ENCODE data around the gene KISS1R. TPM values are rescaled to one million over a fixed set of nuclear protein-coding genes. Genes with fewer than 3 reads are reported as not detected.

Gene KISS1R
- 10 to 100 TPM; 17.5 to 53.1 TPM for total RNA-seq

DNA sequence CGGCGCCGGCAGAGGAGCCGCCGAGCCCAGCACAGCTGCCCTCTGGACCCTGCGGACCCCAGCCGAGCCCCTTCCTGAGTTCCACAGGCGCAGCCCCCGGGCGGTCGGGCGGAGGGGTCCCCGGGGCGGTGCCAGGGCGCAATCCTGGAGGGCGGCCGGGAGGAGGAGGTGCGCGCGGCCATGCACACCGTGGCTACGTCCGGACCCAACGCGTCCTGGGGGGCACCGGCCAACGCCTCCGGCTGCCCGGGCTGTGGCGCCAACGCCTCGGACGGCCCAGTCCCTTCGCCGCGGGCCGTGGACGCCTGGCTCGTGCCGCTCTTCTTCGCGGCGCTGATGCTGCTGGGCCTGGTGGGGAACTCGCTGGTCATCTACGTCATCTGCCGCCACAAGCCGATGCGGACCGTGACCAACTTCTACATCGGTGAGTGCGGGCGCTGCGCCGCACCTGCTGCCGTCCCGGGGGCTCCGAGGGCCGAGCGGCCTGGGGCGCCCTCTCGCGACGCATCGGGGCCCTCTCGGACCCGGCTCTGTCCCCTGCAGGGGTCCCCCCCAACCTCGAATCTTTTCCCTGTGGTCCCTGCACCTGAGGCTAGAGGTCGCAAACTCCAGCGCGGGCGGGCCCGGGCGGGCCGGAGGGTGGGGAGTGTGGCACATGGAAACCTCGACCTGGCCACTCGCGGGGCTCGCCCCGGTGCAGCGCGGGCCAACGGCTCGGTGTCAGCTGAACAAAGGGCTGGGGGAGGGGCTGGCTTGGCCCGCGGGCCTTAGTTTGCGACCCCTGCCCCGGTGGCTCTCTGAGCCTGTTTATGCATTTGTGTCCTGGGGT, at the start of gene KISS1R:
KISS1R (plus strand) TSS at position 11 of the 829 bp plus-strand sequence; CDS start at position 181, 170 bp downstream.
- no peaks in the 10 kb centered on the region for H3K4me1 Mint-ChIP-seq
- H3K27ac Mint-ChIP-seq: no peak within 1 kb of the TSS
- ATAC-seq (replicated peaks): peak; percentile 8
- peak within 1 kb of the TSS; percentile 73 for H3K4me3 Mint-ChIP-seq
- H3K27me3 Mint-ChIP-seq: no peaks in the 10 kb centered on the region
- peaks cover 18% of the 10 kb centered on the region for H3K36me3 Mint-ChIP-seq (ENCODE audit: low read depth)
- H3K9me3 Mint-ChIP-seq: no peaks in the 10 kb centered on the region

DNA sequence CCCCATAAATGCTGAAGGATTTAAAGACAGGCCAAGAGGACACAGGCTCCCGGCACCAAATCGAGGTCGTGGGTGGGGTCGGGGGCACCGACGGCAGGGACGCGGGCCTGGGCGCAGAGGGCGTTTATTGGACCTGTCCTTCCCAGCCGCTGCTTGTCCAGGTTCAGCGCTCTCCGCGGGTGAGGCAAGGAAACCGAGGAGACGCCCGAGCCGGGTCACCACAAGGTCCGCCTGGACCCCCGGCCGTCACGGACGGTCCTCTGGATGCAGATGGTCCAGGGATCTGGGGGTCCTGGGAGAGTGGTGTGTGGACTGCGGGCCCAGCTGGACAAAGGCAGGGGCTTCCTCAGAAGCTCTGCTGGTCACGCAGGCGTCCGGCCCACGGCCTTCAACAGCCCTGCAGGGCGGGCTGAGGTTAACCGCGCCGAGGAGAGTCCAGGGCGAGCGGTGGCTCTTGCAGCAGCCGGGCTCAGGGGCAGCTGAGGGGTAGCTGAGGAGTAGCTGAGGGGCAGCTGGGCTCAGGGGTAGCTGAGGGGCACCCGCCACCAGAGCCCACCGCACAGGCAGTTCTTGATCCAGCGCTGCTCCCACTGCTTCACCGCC, 49.2 kb upstream of the KISS1R start:
- no peak overlapping the region for H3K27ac Mint-ChIP-seq
- peaks cover 4% of the 10 kb centered on the region for H3K4me1 Mint-ChIP-seq
- no peak overlapping the region for H3K4me3 Mint-ChIP-seq
- peaks cover 29% of the 10 kb centered on the region for H3K36me3 Mint-ChIP-seq (ENCODE audit: low read depth)
- no peak for ATAC-seq (replicated peaks)
- no peaks in the 10 kb centered on the region for H3K9me3 Mint-ChIP-seq
- H3K27me3 Mint-ChIP-seq: no peaks in the 10 kb centered on the region

DNA sequence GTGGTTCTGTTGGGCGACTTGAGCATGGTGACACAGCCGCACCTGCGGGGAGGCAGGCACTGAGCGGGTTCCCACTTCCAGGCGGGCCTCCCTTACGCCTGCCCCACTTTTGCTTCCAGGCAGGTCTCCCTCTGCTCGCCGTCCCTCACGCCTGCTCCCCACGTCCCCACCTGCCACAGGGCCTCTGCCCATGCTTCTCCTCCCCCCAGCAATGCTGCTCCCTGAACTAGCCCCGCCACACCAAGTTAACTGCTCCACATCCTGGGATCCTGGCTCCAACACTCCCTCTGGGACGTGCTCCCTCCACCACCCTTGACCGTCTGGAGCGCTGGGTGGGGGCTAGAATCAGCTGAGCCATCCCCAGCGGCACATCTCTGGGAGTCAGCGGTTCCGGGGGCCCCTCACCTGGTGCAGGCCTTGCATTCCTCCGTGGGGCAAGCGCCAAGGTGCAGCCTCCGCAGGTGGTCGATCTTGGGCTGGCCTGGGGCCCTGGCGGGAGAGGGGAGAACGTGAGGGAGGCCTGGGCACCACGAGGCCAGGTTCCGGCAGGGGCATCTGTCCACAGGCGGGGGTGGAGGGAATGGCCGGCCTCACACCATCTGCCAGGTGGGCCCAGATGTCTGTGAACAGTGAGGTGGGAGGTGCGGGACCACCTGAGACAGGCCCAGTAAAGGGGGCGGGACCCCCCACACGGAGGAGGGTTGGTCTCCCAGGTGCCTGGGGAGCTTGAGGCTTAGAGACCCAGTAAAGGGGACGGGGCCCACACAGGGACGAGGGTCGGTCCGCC, 48.5 kb upstream of the KISS1R start:
- H3K27me3 Mint-ChIP-seq: no peaks in the 10 kb centered on the region
- peaks cover 4% of the 10 kb centered on the region for H3K4me1 Mint-ChIP-seq
- no peaks in the 10 kb centered on the region for H3K9me3 Mint-ChIP-seq
- H3K4me3 Mint-ChIP-seq: no peak overlapping the region
- no peak for ATAC-seq (replicated peaks)
- H3K27ac Mint-ChIP-seq: no peak overlapping the region
- H3K36me3 Mint-ChIP-seq (ENCODE audit: low read depth): peaks cover 29% of the 10 kb centered on the region

- no peaks in the 10 kb centered on the region for H3K9me3 Mint-ChIP-seq
- no peaks in the 10 kb centered on the region for H3K27me3 Mint-ChIP-seq
- peaks cover 4% of the 10 kb centered on the region for H3K4me1 Mint-ChIP-seq
- no peak for ATAC-seq (replicated peaks)
- H3K27ac Mint-ChIP-seq: no peak overlapping the region
- peaks cover 29% of the 10 kb centered on the region for H3K36me3 Mint-ChIP-seq (ENCODE audit: low read depth)
- H3K4me3 Mint-ChIP-seq: no peak overlapping the region
These were observed 47.6 kb upstream of the KISS1R start for GRCh38 chr19:869245-870177.

GRCh38 chr19:870314-870713, 46.8 kb upstream of the KISS1R start:
- H3K4me3 Mint-ChIP-seq: no peak overlapping the region
- peaks cover 4% of the 10 kb centered on the region for H3K4me1 Mint-ChIP-seq
- H3K36me3 Mint-ChIP-seq (ENCODE audit: low read depth): peaks cover 29% of the 10 kb centered on the region
- ATAC-seq (replicated peaks): no peak
- no peaks in the 10 kb centered on the region for H3K27me3 Mint-ChIP-seq
- H3K27ac Mint-ChIP-seq: no peak overlapping the region
- no peaks in the 10 kb centered on the region for H3K9me3 Mint-ChIP-seq

GRCh38 chr19:870963-871401, 46.2 kb upstream of the KISS1R start:
- Mint-ChIP-seq H3K4me3 (no peak overlapping the region), H3K9me3 (no peaks in the 10 kb centered on the region), H3K27me3 (no peaks in the 10 kb centered on the region), H3K4me1 (peaks cover 4% of the 10 kb centered on the region), H3K27ac (no peak overlapping the region), H3K36me3 (ENCODE audit: low read depth) (peaks cover 35% of the 10 kb centered on the region)
- ATAC-seq (replicated peaks): no peak

DNA sequence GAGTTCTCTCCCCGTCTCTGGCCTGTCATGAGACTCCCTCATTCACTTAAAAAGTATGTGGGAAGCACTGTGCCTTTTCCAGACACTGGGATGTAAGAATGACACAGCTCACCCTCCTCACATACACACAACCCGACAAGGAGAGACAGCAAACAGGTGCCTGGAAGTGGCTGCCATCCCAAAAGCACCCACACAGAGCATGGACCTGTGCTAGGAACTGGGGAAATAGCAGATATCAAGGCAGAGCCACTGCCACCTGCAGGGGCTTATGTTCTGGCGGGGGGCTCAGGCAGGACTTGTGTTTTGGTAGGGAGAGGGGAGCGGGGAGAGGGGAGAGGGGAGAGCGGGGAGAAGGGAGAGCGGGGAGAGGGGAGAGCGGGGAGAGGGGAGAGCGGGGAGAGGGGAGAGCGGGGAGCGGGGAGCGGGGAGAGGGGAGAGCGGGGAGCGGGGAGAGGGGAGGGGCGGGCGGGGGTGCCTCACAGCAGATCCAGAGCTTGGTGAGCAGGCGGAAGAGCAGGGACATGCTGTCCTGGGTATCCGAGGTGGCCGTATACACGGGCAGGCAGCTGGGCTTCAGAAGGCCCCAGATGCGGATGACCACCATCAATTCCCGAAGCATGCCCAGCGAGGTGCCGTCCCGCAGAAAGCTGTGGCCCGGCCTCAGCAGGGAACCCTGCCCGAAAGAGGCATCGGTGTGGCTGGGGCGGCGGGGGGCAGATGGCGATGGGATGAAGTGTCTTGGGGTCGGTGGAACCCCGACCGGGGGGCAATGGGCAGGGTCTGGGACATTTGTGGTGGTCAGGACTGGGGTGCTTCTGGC, 45.5 kb upstream of the KISS1R start:
- Mint-ChIP-seq H3K4me1 (peaks cover 4% of the 10 kb centered on the region), H3K9me3 (no peaks in the 10 kb centered on the region), H3K27me3 (no peaks in the 10 kb centered on the region), H3K4me3 (peak overlapping the region; percentile 64), H3K27ac (peak overlapping the region; percentile 66), H3K36me3 (ENCODE audit: low read depth) (peaks cover 35% of the 10 kb centered on the region)
- ATAC-seq (replicated peaks): no peak

DNA sequence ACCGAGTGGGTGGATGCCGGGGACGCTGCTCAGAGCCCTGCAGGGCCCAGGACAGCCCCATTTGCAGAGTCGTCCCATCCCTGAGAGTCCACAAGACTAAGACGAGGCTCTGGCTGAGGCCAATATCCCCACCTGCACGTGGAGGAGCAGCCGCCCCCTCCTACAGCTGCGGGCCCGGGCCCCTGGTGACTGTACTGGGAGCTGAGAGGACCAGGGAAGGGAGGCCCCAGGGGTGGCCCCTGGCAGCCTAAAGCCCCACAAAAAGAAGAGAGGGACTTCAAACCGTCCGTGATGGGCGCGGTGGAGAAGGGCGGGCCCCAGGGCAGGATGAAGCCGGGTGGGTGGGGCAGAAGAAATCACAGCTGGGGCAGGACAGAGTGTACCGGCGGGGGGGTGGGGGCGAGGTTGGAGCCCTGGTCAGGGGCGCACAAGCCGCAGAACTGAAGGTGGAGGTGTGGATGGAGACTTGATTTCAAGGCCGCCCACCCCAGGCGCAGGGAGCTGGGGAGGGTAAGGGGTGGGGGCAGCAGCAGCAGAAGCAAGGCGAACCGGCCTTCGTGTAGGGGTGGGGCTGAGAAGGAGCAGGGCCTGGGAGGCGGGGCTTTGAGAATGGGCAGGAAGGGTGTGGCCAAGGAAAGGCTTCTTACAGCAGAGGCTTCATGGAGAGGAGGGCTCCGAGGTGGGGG, 44.7 kb upstream of the KISS1R start:
- Mint-ChIP-seq H3K27me3 (no peaks in the 10 kb centered on the region), H3K4me1 (peaks cover 3% of the 10 kb centered on the region), H3K36me3 (ENCODE audit: low read depth) (peaks cover 32% of the 10 kb centered on the region), H3K4me3 (peak overlapping the region; percentile 64), H3K9me3 (no peaks in the 10 kb centered on the region), H3K27ac (peak overlapping the region; percentile 66)
- ATAC-seq (replicated peaks): peak; percentile 90

DNA sequence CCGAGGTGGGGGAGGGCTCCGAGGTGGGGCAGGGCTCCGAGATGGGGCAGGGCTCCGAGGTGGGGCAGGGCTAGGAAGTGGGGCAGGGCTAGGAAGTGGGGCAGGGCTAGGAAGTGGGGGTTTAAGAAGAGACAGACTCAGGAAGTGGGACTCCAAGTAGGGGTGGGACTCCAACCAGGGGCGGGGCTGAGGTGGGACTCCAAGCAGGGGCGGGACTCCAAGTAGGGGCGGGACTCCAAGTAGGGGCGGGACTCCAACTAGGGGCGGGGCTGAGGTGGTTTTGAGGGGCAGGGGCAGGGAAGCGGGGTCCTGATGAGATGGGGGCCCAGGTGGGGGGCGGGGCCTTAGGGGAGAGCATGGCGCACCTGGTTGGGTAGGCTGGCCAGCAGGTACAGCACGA, 44.0 kb upstream of the KISS1R start:
- Mint-ChIP-seq H3K27me3 (no peaks in the 10 kb centered on the region), H3K4me3 (peak overlapping the region; percentile 64), H3K9me3 (no peaks in the 10 kb centered on the region), H3K27ac (peak overlapping the region; percentile 66), H3K36me3 (ENCODE audit: low read depth) (peaks cover 27% of the 10 kb centered on the region), H3K4me1 (no peaks in the 10 kb centered on the region)
- peak; percentile 78 for ATAC-seq (replicated peaks)

DNA sequence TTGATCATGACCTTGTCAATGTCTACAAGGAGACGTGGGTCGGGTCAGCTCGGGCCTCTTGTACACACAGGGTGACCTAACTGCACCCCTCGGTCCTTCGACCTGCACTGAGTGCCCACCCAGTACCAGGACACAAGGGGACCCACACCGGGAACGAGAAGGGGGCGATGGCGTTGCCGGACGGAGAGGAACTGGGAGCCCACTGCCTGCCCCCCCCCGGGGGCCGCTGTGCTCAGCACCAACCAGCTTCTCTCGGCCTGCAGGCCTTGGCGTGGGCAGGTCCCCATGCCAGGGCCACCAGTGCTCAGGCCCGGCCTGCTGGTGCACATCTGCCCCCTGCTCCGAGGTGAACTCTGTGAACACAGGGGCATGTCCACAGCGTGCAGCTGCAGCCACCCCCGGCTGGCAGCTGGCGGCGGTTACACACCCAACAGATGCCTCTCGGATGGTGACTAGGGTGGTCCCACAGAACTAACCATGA, 43.5 kb upstream of the KISS1R start:
- Mint-ChIP-seq H3K9me3 (no peaks in the 10 kb centered on the region), H3K4me3 (peak overlapping the region; percentile 64), H3K4me1 (no peaks in the 10 kb centered on the region), H3K27me3 (no peaks in the 10 kb centered on the region), H3K36me3 (ENCODE audit: low read depth) (peaks cover 25% of the 10 kb centered on the region), H3K27ac (no peak overlapping the region)
- no peak for ATAC-seq (replicated peaks)

- no peak overlapping the region for H3K27ac Mint-ChIP-seq
- no peak overlapping the region for H3K4me3 Mint-ChIP-seq
- H3K9me3 Mint-ChIP-seq: no peaks in the 10 kb centered on the region
- H3K27me3 Mint-ChIP-seq: no peaks in the 10 kb centered on the region
- ATAC-seq (replicated peaks): no peak
- peaks cover 4% of the 10 kb centered on the region for H3K4me1 Mint-ChIP-seq
- peaks cover 12% of the 10 kb centered on the region for H3K36me3 Mint-ChIP-seq (ENCODE audit: low read depth)
These were observed 41.8 kb upstream of the KISS1R start for GRCh38 chr19:875265-875879.

DNA sequence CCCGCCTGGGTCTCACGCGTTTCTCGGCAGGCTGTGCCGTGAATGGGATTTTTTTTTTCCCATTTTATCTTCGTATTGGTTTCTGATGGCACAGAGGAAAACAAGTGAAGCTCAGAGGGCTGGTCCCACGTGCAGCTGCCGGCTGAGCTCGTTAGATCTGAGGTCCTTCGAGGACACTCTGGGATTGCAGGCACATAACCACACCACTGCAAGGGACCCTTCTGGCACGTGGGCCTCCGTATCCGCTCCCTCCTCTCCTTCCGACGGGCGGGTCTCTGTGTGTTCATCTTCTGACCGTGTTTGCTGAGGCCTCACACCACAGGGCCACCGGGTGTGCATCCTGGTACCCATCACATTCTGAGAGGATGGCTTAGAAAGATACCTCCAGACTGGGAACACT, 41.0 kb upstream of the KISS1R start:
- H3K27me3 Mint-ChIP-seq: no peaks in the 10 kb centered on the region
- H3K27ac Mint-ChIP-seq: no peak overlapping the region
- peaks cover 6% of the 10 kb centered on the region for H3K36me3 Mint-ChIP-seq (ENCODE audit: low read depth)
- ATAC-seq (replicated peaks): no peak
- peaks cover 4% of the 10 kb centered on the region for H3K4me1 Mint-ChIP-seq
- H3K9me3 Mint-ChIP-seq: no peaks in the 10 kb centered on the region
- no peak overlapping the region for H3K4me3 Mint-ChIP-seq

Data from activated T-helper 17 cell treated with anti-CD3 and anti-CD28 coated beads, Interleukin-2, amount 50 U/mL, for 72 hours (primary cell).